ENCODE measurements around the gene MSH4.
"Not testable (repeated sequence)": the region's sequence is repeated elsewhere in the genome, so short reads cannot be mapped to it uniquely, and the experiment has no call there.

Gene MSH4

GRCh38 chr1:75797273-75797588 lies 549 bp downstream of the MSH4 start:
- no peak overlapping the region for H3K4me2 ChIP-seq (ENCODE audit: low read length)
- H3K4me3 ChIP-seq (ENCODE audit: low read length), result no peak overlapping the region
- peaks cover 53% of the 10 kb centered on the region for H3K36me3 ChIP-seq (ENCODE audit: control insufficient read depth, low read length)
- no peaks in the 10 kb centered on the region; the same call in 1 of the 2 replicates for H3K4me1 ChIP-seq (ENCODE audit: control insufficient read depth, low read length)
- H3K79me2 ChIP-seq (ENCODE audit: control insufficient read depth, low read length), result peaks cover 4% of the 10 kb centered on the region; the same call in 1 of the 2 replicates
- no peak for TF ChIP-seq EZH2phosphoT487 (IDR thresholded peaks at IDR 0.05; ENCODE audit: borderline replicate concordance, low read length)
- TF ChIP-seq CTCF (IDR thresholded peaks at IDR 0.05; ENCODE audit: low read depth, low read length, poor library complexity, severe bottlenecking), result no peak
- no peaks in the 10 kb centered on the region for H3K27me3 ChIP-seq (ENCODE audit: control insufficient read depth, low read length)
- H3K9me3 ChIP-seq (ENCODE audit: control insufficient read depth, insufficient read depth, low read length), result no peaks in the 10 kb centered on the region
- H3K27ac ChIP-seq (ENCODE audit: low read depth, low read length), result no peak overlapping the region
- H3K9me2 ChIP-seq (replicated peaks; ENCODE audit: control insufficient read depth, low read length), result no peaks in the 10 kb centered on the region
- H4K20me1 ChIP-seq (ENCODE audit: control insufficient read depth, insufficient read depth, low read depth, low read length), result peaks cover 20% of the 10 kb centered on the region; the same call in 1 of the 2 replicates
- H3F3A ChIP-seq (ENCODE audit: control insufficient read depth, insufficient read depth), result peaks cover 73% of the 10 kb centered on the region

GRCh38 chr1:75797606-75798216 lies 1.0 kb downstream of the MSH4 start:
- no peak for TF ChIP-seq CTCF (IDR thresholded peaks at IDR 0.05; ENCODE audit: low read depth, low read length, poor library complexity, severe bottlenecking)
- TF ChIP-seq EZH2phosphoT487 (IDR thresholded peaks at IDR 0.05; ENCODE audit: borderline replicate concordance, low read length), result no peak
- Histone ChIP-seq H3K4me2 (ENCODE audit: low read length) (no peak overlapping the region), H3K27ac (ENCODE audit: low read depth, low read length) (no peak overlapping the region), H3K9me2 (replicated peaks; ENCODE audit: control insufficient read depth, low read length) (no peaks in the 10 kb centered on the region), H3K4me3 (ENCODE audit: low read length) (no peak overlapping the region), H4K20me1 (ENCODE audit: control insufficient read depth, insufficient read depth, low read depth, low read length) (peaks cover 17% of the 10 kb centered on the region; the same call in 1 of the 2 replicates), H3K27me3 (ENCODE audit: control insufficient read depth, low read length) (no peaks in the 10 kb centered on the region), H3K36me3 (ENCODE audit: control insufficient read depth, low read length) (peaks cover 49% of the 10 kb centered on the region), H3K79me2 (ENCODE audit: control insufficient read depth, low read length) (no peaks in the 10 kb centered on the region), H3F3A (ENCODE audit: control insufficient read depth, insufficient read depth) (peaks cover 69% of the 10 kb centered on the region), H3K4me1 (ENCODE audit: control insufficient read depth, low read length) (no peaks in the 10 kb centered on the region), H3K9me3 (ENCODE audit: control insufficient read depth, insufficient read depth, low read length) (no peaks in the 10 kb centered on the region)

- H3K9me3 ChIP-seq (ENCODE audit: control insufficient read depth, insufficient read depth, low read length); H3K4me3 ChIP-seq (ENCODE audit: low read length); H3K79me2 ChIP-seq (ENCODE audit: control insufficient read depth, low read length); H3K4me1 ChIP-seq (ENCODE audit: control insufficient read depth, low read length); H3K4me2 ChIP-seq (ENCODE audit: low read length); H4K20me1 ChIP-seq (ENCODE audit: control insufficient read depth, insufficient read depth, low read depth, low read length); H3K27me3 ChIP-seq (ENCODE audit: control insufficient read depth, low read length); H3K27ac ChIP-seq (ENCODE audit: low read depth, low read length); H3K9me2 ChIP-seq (replicated peaks; ENCODE audit: control insufficient read depth, low read length): not testable (repeated sequence)
- H3K36me3 ChIP-seq (ENCODE audit: control insufficient read depth, low read length), result peaks cover 11% of the 10 kb centered on the region
- H3F3A ChIP-seq (ENCODE audit: control insufficient read depth, insufficient read depth), result peaks cover 32% of the 10 kb centered on the region
These were observed 4.8 kb downstream of the MSH4 start for GRCh38 chr1:75801480-75801879.

GRCh38 chr1:75808921-75809320 lies 12.2 kb downstream of the MSH4 start:
- TF ChIP-seq CTCF (IDR thresholded peaks at IDR 0.05; ENCODE audit: low read depth, low read length, poor library complexity, severe bottlenecking), result no peak
- TF ChIP-seq EZH2phosphoT487 (IDR thresholded peaks at IDR 0.05; ENCODE audit: borderline replicate concordance, low read length), result no peak
- Histone ChIP-seq H3K27me3 (ENCODE audit: control insufficient read depth, low read length) (no peaks in the 10 kb centered on the region), H3K4me1 (ENCODE audit: control insufficient read depth, low read length) (no peaks in the 10 kb centered on the region), H3K79me2 (ENCODE audit: control insufficient read depth, low read length) (no peaks in the 10 kb centered on the region), H3K4me3 (ENCODE audit: low read length) (no peak overlapping the region), H3F3A (ENCODE audit: control insufficient read depth, insufficient read depth) (no peaks in the 10 kb centered on the region), H4K20me1 (ENCODE audit: control insufficient read depth, insufficient read depth, low read depth, low read length) (no peaks in the 10 kb centered on the region), H3K4me2 (ENCODE audit: low read length) (no peak overlapping the region), H3K9me2 (replicated peaks; ENCODE audit: control insufficient read depth, low read length) (no peaks in the 10 kb centered on the region), H3K27ac (ENCODE audit: low read depth, low read length) (no peak overlapping the region), H3K36me3 (ENCODE audit: control insufficient read depth, low read length) (no peaks in the 10 kb centered on the region), H3K9me3 (ENCODE audit: control insufficient read depth, insufficient read depth, low read length) (no peaks in the 10 kb centered on the region)

- not testable (repeated sequence) for H3F3A ChIP-seq (ENCODE audit: control insufficient read depth, insufficient read depth); H4K20me1 ChIP-seq (ENCODE audit: control insufficient read depth, insufficient read depth, low read depth, low read length); H3K27ac ChIP-seq (ENCODE audit: low read depth, low read length); H3K27me3 ChIP-seq (ENCODE audit: control insufficient read depth, low read length); H3K9me3 ChIP-seq (ENCODE audit: control insufficient read depth, insufficient read depth, low read length); H3K4me3 ChIP-seq (ENCODE audit: low read length); H3K79me2 ChIP-seq (ENCODE audit: control insufficient read depth, low read length); H3K4me2 ChIP-seq (ENCODE audit: low read length); H3K9me2 ChIP-seq (replicated peaks; ENCODE audit: control insufficient read depth, low read length); H3K36me3 ChIP-seq (ENCODE audit: control insufficient read depth, low read length); H3K4me1 ChIP-seq (ENCODE audit: control insufficient read depth, low read length)
These were observed 13.4 kb downstream of the MSH4 start for GRCh38 chr1:75810113-75810512.

All from DOHH2 (cell line).